Regular cardiac myocyte (primary cell): ENCODE data around the gene SEPTIN3. TPM values are rescaled to one million over a fixed set of nuclear protein-coding genes. Genes with fewer than 3 reads are reported as not detected.

Experiments
- total RNA-seq: library from RNA; depleted of rRNA; stranded (reverse); fragments of >200 nt; gene quantifications from 2 replicates; pipeline ENCODE4 v1.2.3, GENCODE V29; 2014

The SEPTIN3 gene
- under 0.01 TPM in 1 of 2 replicates, not detected in the other for total RNA-seq

DNA sequence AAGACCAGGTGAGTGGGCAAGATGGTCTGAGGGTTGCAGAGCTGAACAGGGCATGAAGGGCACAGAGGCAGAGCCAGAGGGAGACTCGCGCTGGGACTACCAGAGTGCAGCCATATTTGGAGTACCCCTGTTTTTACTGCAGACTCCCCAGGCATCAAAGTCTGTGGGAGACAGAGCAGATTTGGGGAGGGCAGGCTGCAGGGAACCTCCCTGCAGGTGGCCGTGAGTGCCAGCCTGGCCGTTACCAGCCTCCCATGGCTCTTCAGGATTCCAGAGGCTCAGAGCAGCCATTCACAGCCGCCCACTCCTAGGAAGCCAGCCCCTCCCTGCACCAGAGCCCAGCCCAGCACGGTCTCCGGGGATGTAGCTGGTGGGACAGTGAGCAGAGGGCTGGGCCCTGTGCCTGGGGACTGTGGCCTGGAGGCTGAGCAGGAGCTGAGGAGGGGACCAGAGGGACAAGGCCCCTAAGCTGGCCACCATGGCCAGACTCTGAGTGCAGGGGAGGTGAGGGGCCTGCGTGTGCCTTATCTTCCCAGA, at the start of gene SEPTIN3:
Gene SEPTIN3 (plus strand): TSS at position 334 of the 537 bp plus-strand sequence. CDS start 2,050 bp downstream, outside the sequence.

GRCh38 chr22:41946629-41947423, 22.4 kb upstream of the SEPTIN3 start, which contains the start of gene CENPM:
TSS of gene CENPM (minus strand) at chr22:41947152. CDS start at chr22:41947076, 76 bp downstream.

DNA sequence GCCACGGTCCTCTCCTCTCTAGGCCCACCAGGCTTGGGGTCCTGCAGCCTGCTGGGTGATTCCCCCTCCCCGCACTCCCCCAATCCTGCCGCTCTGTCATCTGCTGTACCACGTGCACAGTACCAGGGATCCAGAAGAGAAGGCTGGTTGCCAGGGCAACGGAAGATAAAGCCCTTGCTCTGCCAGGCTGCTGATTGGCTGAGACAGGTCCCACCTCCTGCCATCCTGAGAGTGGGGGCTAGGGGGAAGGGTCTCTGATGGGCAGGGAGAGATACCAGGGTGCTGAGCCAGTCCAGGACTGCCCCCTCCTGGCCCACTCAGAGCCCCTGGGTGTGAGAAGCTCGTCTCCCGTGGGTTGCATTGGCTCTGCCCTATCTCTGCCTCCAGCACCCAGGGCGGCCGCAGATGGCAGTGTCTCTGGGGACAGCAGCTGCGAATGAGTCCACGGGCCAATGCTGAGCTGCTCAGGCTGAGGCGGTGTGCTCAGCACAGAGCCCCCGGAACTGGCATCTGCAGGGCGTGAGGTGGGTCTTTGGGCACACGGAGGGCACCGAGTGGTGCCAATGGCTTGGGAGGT, 17.3 kb upstream of the SEPTIN3 start, which contains the start of gene SMIM45:
Gene SMIM45 (plus strand): TSS at position 253 of the 577 bp plus-strand sequence.

DNA sequence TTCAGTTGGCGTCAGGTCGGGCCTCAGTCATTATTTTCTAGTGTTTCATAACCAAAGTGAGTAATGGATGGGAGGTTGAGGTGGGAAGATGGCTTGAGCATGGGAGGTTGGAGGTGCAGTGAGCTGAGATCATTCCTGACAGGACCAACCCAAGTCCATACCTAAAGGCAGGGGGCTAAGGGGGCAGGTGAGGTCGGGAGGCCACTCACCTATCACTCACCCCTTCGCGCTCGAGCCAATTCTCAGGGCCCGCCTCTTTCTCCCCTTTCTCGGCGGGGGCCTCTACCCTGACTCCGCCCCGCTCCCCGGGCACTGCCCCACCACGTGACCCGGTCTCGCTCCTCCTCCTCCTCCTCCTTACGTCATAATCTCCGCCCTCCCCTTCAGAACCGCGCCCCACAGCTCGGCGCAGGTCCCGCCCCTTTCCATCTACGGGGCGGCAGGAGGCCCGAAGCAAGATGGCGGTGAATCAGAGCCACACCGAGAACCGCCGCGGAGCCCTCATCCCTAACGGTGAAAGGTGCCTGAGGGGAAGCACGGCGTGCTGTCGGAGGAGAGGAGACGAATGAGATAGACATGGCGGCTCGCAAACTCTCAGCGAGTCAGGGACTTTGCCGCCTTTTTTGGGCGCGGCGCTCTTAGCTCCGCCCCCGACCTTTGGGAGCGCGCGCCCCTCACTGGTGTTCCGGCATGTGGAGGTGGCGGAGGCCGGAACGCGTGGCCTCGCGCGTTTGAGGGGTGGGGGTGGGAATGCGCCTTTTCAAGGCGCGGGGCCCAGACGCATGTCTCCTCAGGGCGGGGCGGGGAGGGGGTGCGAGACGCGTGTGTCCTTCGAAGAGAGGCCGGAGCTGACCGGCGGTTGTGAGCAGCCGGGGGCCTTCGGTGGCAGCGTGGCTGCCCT, 29.4 kb downstream of the SEPTIN3 start, which contains the start of gene WBP2NL:
Gene WBP2NL (plus strand): TSS at position 428 of the 901 bp plus-strand sequence. CDS start 31 bp downstream, at position 459.

Other genes starting within 250 kb of the SEPTIN3 start
- 7.9 and 11.3 TPM in 2 replicates for gene CCDC134, start 168.8 kb upstream of the SEPTIN3 start, total RNA-seq
- 23.4 and 33.0 TPM in 2 replicates for gene SREBF2, start 136.3 kb upstream of the SEPTIN3 start, total RNA-seq
- gene SHISA8, start 54.4 kb upstream of the SEPTIN3 start, total RNA-seq, result not detected in 2 replicates
- under 0.01 TPM in 1 of 2 replicates, not detected in the other for gene TNFRSF13C, start 42.6 kb upstream of the SEPTIN3 start, total RNA-seq
- 3.4 and 30.1 TPM in 2 replicates for gene CENPM, start 22.3 kb upstream of the SEPTIN3 start, total RNA-seq
- 0.19 and 0.56 TPM in 2 replicates for gene WBP2NL, start 29.3 kb downstream of the SEPTIN3 start, total RNA-seq
- gene NAGA, start 101.4 kb downstream of the SEPTIN3 start, total RNA-seq, result 22.0 and 27.1 TPM in 2 replicates
- gene PHETA2, start 104.8 kb downstream of the SEPTIN3 start, total RNA-seq, result 16.5 and 17.5 TPM in 2 replicates
- gene SMDT1, start 110.3 kb downstream of the SEPTIN3 start, total RNA-seq, result 2.0 and 3.3 TPM in 2 replicates
- 31.3 and 47.7 TPM in 2 replicates for gene NDUFA6, start 121.3 kb downstream of the SEPTIN3 start, total RNA-seq
- under 0.01 and 0.56 TPM in 2 replicates for gene CYP2D6, start 161.4 kb downstream of the SEPTIN3 start, total RNA-seq